Measurements from ENCODE around the gene MYH9.

GRCh38 chr22:36417281-36417686 is 29.5 kb upstream of the MYH9 start:
- TF ChIP-seq CTCF (conservative IDR thresholded peaks at IDR 0.05): no peak
- no peak for TF ChIP-seq EZH2 (IDR thresholded peaks at IDR 0.05; ENCODE audit: low read depth)
